PC-9 (cell line): ENCODE results near the gene UFC1. TPM values are rescaled to one million over a fixed set of nuclear protein-coding genes. Genes with fewer than 3 reads are reported as not detected.

ENCODE experiments used
- BruUV-seq: library from RNA; stranded (reverse); fragments of 400-500 nt; replicated peaks from 2 replicates; lab custom pipeline; 2021; lab: Mats Ljungman, UMichigan
- CTCF ChIA-PET: fragments of 300-600 bp; sonication (Branson Sonifier 250); formaldehyde crosslinking; loops from one replicate; lab custom pipeline; 2022; ENCODE audit warnings: antibody characterized with exemption; lab: Charles Lee
- POLR2A ChIA-PET: fragments of 300-600 bp; sonication (Branson Sonifier 250); formaldehyde crosslinking; loops from one replicate; lab custom pipeline; 2022; ENCODE audit warnings: antibody characterized with exemption; ENCODE audit not compliant: unreplicated experiment; lab: Charles Lee
- DNase-seq, 2 experiments: peaks; one replicate each; pipeline versions ENCODE4 v3.0.0 to v3.0.0-alpha.2; 2015 to 2022; ENCODE audit warnings: mixed read lengths in 1 of 2
- H2AFZ ChIP-seq: fragments of 200-600 bp; sonication (generic); 2 replicates; pipeline ENCODE4 v1.8.1; 2017; ENCODE audit warnings: antibody characterized with exemption
- H3F3A ChIP-seq: fragments of 200-600 bp; sonication (generic); 2 replicates; pipeline ENCODE4 v1.8.1; 2017; ENCODE audit warnings: antibody characterized with exemption, mild to moderate bottlenecking, low read depth; ENCODE audit not compliant: insufficient read depth
- H3K27ac ChIP-seq: fragments of 200-600 bp; sonication (generic); 2 replicates; pipeline ENCODE4 v1.6.1; 2016; ENCODE audit warnings: mixed run types
- H3K27me3 ChIP-seq: fragments of 200-600 bp; sonication (generic); 2 replicates; pipeline ENCODE4 v1.6.1; 2016; ENCODE audit warnings: low read depth, mixed run types; ENCODE audit not compliant: insufficient read depth
- H3K36me3 ChIP-seq: fragments of 200-600 bp; sonication (generic); 2 replicates; pipeline ENCODE4 v1.6.1; 2016; ENCODE audit warnings: low read depth, mixed run types
- H3K4me1 ChIP-seq: fragments of 200-600 bp; sonication (generic); replicated peaks from 2 replicates; pipeline ENCODE4 v1.6.1; 2016; ENCODE audit warnings: mixed run types; ENCODE audit not compliant: insufficient read depth
- H3K4me2 ChIP-seq: fragments of 200-600 bp; sonication (generic); 2 replicates; pipeline ENCODE4 v1.6.1; 2017; ENCODE audit warnings: mixed run types
- H3K4me3 ChIP-seq: fragments of 200-600 bp; sonication (generic); 2 replicates; pipeline ENCODE4 v1.6.1; 2016; ENCODE audit warnings: mixed run types
- H3K79me2 ChIP-seq: fragments of 200-600 bp; sonication (generic); 2 replicates; pipeline ENCODE4 v1.6.1; 2017; ENCODE audit warnings: low read depth, mixed run types
- H3K9me2 ChIP-seq: fragments of 200-600 bp; sonication (generic); 2 replicates; pipeline ENCODE4 v1.8.1; 2017; ENCODE audit warnings: mild to moderate bottlenecking; ENCODE audit not compliant: insufficient read depth
- H3K9me3 ChIP-seq: fragments of 200-600 bp; sonication (generic); 2 replicates; pipeline ENCODE4 v1.8.1; 2016; ENCODE audit warnings: low read depth; ENCODE audit not compliant: insufficient read depth
- H4K20me1 ChIP-seq: fragments of 200-600 bp; sonication (generic); 2 replicates; pipeline ENCODE4 v1.8.1; 2017; ENCODE audit not compliant: insufficient read depth
- CTCF ChIP-seq: fragments of 200-600 bp; sonication (generic); conservative IDR thresholded peaks from 2 replicates; pipeline ENCODE4 v1.6.1; 2017; ENCODE audit warnings: mixed run types, antibody characterized with exemption, mild to moderate bottlenecking, moderate library complexity
- EZH2 ChIP-seq: fragments of 200-600 bp; sonication (generic); IDR thresholded peaks from 2 replicates; pipeline ENCODE4 v1.8.0; 2017; ENCODE audit warnings: antibody characterized with exemption, low read depth
- intact Hi-C: fragments of 100-400 bp; cut with micrococcal nuclease; formaldehyde crosslinking; loops from one replicate; pipeline ENCODE4 v1.10.0; 2022; ENCODE audit not compliant: unreplicated experiment
- total RNA-seq: library from RNA; stranded (reverse); gene quantifications from 2 replicates; pipeline ENCODE4 v1.2.3, GENCODE V29; 2021

The UFC1 gene
- total RNA-seq, 1 experiment from 2014 or later: 74.9 TPM

- BruUV-seq: no TSS peak
- H3K4me2 ChIP-seq: no peak overlapping the region
- TF ChIP-seq EZH2 (no peak), CTCF (no peak)
- H3K4me1 ChIP-seq: peaks cover 13% of the 10 kb centered on the region
- H3K27me3 ChIP-seq: no peaks in the 10 kb centered on the region
- ChIA-PET POLR2A (no interaction called here), CTCF (no interaction called here)
- H2AFZ ChIP-seq: no peak overlapping the region
- peaks cover 12% of the 10 kb centered on the region; the same call in 1 of the 2 replicates for H3K79me2 ChIP-seq
- no peaks in the 10 kb centered on the region for H4K20me1 ChIP-seq
- H3K36me3 ChIP-seq: 0 out of 2 replicates have a peak, but pooled peaks cover 10% of the 10 kb centered on the region
- H3K9me3 ChIP-seq: no peaks in the 10 kb centered on the region
- intact Hi-C loops: no loop called here
- H3F3A ChIP-seq: peaks cover 26% of the 10 kb centered on the region; the same call in 1 of the 2 replicates
- H3K9me2 ChIP-seq: no peaks in the 10 kb centered on the region
- DNase-seq: no peak
- no peak overlapping the region for H3K4me3 ChIP-seq
- no peak overlapping the region for H3K27ac ChIP-seq
Measured at GRCh38 chr1:161122967-161123366, 30.8 kb upstream of the UFC1 start.

DNA sequence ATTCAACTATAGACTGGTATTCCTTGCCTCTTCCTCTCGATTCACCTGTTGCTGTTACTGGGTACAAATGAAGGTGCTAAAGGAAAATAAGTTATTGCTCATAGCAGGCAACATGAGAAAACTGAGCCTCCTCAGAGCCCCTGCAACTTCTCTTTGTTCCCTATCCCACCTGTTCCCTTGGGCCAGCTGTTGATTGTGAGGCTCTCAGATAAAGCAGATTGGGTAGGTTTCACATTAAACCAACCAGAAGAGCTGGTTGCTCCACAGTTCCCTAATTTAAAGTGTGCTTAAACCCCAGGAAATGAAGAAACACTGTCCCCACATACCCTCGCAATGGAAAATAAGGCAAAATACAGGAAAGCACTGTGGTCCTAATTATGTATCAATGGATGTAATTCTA is 26.1 kb upstream of the UFC1 start:
- no peak for TF ChIP-seq EZH2
- TF ChIP-seq CTCF: no peak
- Histone ChIP-seq H3K4me1 (peaks cover 9% of the 10 kb centered on the region; the same call in 1 of the 2 replicates), H3K36me3 (0 out of 2 replicates have a peak, but pooled peaks cover 18% of the 10 kb centered on the region), H2AFZ (no peak overlapping the region), H3K79me2 (peaks cover 17% of the 10 kb centered on the region), H3F3A (peaks cover 28% of the 10 kb centered on the region), H3K9me2 (no peaks in the 10 kb centered on the region), H3K27me3 (no peaks in the 10 kb centered on the region), H3K4me3 (no peak overlapping the region), H3K27ac (no peak overlapping the region), H3K4me2 (no peak overlapping the region), H4K20me1 (no peaks in the 10 kb centered on the region; the same call in 1 of the 2 replicates), H3K9me3 (no peaks in the 10 kb centered on the region)
- no TSS peak for BruUV-seq
- intact Hi-C loops: no loop called here
- CTCF ChIA-PET: no interaction called here
- POLR2A ChIA-PET: interaction anchor here (0.6 kb wide), 1 partner anchor 107 kb away, joined by 3 read pairs; the partner anchor contains the start of gene F11R
- no peak for DNase-seq

DNA sequence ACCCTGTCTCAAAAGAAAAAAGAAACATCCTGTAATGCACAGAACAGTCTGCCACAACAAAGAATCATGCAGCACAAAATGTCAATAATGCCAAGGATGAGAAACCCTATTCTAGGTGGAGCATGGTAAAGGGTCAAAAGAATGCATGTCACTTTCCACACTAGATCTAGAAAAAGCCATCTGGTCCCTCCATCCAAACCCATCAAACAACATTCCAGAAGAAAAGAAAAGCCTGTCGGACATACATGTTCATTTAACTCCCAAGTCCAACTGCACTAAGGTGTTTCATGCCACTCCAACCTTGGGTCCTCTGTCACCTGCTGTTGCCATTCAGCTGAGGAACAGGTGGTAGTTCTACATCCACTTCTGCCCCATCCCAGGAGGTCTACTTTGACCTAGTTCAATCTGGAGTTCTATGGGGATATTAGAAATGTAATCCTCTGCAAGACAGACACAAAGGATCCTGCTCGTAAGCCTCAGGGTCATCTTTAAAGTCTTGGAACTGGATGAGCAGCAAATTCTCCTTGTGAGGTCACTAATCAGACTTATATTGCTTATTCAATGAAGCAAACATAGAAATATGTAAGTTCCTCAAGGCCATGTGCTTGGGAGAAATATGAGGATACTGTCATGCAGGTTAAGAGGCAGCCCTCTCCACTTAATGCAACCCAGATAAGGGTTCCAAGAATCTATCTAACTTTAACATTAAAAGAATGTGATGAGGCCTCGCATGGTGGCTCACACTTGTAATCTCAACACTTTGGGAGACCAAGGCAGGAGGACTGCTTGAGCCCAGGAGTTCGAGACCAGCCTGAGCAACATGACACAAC is 25.0 kb upstream of the UFC1 start:
- no peak overlapping the region for H3K4me3 ChIP-seq
- no peak overlapping the region for H2AFZ ChIP-seq
- no peaks in the 10 kb centered on the region for H3K9me3 ChIP-seq
- ChIA-PET POLR2A (no interaction called here), CTCF (interaction anchor here (0.6 kb wide), 1 partner anchor 170 kb away, joined by 3 read pairs; no protein-coding TSS in a partner anchor)
- no peak overlapping the region for H3K4me2 ChIP-seq
- no peaks in the 10 kb centered on the region for H3K9me2 ChIP-seq
- peaks cover 38% of the 10 kb centered on the region for H3F3A ChIP-seq
- TF ChIP-seq EZH2 (no peak), CTCF (no peak)
- H3K79me2 ChIP-seq: peaks cover 22% of the 10 kb centered on the region
- DNase-seq: no peak
- intact Hi-C loops: no loop called here
- H4K20me1 ChIP-seq: no peaks in the 10 kb centered on the region; the same call in 1 of the 2 replicates
- H3K27me3 ChIP-seq: no peaks in the 10 kb centered on the region
- H3K4me1 ChIP-seq: peaks cover 9% of the 10 kb centered on the region; the same call in 1 of the 2 replicates
- H3K27ac ChIP-seq: no peak overlapping the region
- BruUV-seq: no TSS peak
- H3K36me3 ChIP-seq: 0 out of 2 replicates have a peak, but pooled peaks cover 18% of the 10 kb centered on the region
